PC-9 (cell line): ENCODE measurements around the gene EMP1.

ENCODE experiments used
- EZH2 ChIP-seq: fragments of 200-600 bp; sonication (generic); IDR thresholded peaks from 2 replicates; pipeline ENCODE4 v1.8.0; 2017; ENCODE audit warnings: antibody characterized with exemption, low read depth
- TF ChIP-seq, protein P1 (sequence below): fragments of 200-600 bp; sonication (generic); conservative IDR thresholded peaks from 2 replicates; pipeline ENCODE4 v1.6.1; 2017; ENCODE audit warnings: mixed run types, antibody characterized with exemption, mild to moderate bottlenecking, moderate library complexity

DNA sequence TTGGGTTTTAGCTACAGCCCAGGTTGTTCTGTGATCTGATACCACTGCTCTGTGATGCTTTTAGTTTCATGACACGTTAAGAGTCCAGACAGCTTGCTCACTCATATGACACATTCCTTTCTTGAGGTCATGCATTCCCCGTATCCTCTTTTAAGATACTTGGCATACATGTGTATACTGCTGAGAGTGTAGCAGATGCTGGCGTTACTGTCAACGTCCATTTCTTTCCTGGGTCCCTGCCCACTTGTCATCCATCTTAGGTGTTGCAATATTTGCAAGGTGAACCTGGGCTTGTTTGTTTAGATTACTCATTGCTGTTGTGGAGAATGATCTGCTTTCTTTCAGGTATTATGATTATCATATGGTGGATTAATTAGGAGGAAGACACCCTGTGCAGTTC, 9.1 kb upstream of the EMP1 start:
- TF ChIP-seq, protein P1, sequence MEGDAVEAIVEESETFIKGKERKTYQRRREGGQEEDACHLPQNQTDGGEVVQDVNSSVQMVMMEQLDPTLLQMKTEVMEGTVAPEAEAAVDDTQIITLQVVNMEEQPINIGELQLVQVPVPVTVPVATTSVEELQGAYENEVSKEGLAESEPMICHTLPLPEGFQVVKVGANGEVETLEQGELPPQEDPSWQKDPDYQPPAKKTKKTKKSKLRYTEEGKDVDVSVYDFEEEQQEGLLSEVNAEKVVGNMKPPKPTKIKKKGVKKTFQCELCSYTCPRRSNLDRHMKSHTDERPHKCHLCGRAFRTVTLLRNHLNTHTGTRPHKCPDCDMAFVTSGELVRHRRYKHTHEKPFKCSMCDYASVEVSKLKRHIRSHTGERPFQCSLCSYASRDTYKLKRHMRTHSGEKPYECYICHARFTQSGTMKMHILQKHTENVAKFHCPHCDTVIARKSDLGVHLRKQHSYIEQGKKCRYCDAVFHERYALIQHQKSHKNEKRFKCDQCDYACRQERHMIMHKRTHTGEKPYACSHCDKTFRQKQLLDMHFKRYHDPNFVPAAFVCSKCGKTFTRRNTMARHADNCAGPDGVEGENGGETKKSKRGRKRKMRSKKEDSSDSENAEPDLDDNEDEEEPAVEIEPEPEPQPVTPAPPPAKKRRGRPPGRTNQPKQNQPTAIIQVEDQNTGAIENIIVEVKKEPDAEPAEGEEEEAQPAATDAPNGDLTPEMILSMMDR, result no peak
- no peak for TF ChIP-seq EZH2
